ENCODE data around the gene KRT14.

The KRT14 gene

DNA sequence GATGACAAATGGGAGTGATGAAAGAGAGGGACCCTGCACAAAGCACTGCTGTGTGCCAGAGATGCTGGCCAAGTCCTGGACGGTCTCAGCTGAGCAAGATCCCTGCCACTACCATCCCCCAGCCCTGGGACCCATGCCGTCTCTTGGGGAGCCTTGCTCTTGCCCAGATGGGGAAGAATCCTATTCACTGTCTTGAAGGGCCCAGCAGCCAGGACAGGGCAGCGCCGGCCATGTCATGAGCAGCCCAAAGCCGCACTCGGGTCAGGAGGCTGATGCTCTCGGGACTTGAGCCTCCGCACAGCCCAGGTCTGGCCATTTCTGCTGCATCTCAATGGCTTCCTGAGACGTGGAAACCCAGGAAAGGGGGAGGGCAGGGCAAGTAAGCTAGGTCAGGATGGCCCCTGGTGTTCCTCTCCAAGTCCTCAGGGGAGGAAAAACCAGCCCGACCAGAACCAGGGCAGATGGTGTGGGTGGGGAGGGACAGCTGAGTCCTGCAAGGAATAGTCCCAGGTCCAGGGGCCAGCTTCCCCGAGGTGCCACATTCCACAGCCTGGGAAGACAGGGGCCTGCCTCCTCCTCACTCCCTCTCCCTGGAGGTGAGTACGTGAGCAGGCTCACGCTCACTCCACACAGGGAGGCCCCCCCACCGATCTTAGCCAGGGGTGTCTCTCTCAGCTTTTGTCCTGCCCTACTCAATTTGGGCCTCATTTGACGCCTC, 50.8 kb downstream of the KRT14 start:
- FAIRE-seq, result no peak

DNA sequence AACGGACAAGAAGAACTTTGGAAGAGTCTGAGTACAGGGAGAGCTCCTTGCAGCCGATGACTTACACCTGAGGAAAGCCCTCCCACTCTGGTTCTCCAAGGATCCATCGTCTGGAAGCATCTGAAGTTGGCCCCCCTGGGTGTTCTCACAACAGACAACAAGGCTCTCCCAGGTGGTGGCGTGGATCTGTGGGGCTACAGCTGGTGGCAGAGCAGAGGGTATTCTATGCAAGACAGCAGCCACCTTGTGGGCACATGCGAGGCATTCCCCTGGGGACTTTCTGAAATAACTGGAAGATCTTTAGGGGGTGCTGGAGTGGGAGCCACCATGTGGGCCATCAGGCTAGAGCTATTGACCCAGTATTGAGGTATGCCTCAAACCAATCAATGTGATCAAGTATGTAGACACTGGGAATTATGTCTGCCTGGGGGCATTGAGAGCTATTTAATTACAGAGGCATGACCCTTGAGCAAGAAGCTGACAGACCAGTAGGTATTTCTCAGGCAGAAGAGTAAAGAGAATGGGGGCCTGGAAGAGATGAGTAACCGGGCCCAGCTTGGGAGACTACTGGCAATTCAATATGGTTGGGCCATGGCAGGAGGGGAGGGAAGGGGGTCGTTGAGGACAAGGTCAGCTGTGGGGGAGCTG, 51.7 kb downstream of the KRT14 start:
- no peak for DNase-seq (ENCODE audit: insufficient read length, low spot score)
- FAIRE-seq, result no peak

More for the DNA sequence above, 50.8 kb downstream of the KRT14 start:
- no peak for DNase-seq (ENCODE audit: insufficient read length, low spot score)

DNA sequence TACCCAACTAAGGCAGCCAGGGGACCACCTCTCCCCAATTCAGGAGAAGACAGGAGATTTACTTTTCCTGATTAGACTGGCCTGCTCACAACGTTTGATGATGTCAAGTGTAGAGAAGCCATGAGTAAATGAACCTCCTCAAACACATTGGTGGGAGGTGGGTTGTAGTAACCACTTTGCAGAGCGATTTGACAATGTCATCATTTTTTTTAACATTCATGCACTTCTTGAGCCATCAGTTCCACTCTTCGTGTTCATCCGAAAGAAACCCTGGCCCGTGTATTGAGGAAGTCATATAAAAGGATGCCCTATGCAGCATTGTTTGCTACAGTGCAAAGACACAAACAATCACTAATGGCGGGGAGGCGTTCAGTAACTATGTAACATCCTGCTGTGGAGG, 53.1 kb downstream of the KRT14 start:
- DNase-seq (ENCODE audit: insufficient read length, low spot score) (no peak), FAIRE-seq (no peak)

DNA sequence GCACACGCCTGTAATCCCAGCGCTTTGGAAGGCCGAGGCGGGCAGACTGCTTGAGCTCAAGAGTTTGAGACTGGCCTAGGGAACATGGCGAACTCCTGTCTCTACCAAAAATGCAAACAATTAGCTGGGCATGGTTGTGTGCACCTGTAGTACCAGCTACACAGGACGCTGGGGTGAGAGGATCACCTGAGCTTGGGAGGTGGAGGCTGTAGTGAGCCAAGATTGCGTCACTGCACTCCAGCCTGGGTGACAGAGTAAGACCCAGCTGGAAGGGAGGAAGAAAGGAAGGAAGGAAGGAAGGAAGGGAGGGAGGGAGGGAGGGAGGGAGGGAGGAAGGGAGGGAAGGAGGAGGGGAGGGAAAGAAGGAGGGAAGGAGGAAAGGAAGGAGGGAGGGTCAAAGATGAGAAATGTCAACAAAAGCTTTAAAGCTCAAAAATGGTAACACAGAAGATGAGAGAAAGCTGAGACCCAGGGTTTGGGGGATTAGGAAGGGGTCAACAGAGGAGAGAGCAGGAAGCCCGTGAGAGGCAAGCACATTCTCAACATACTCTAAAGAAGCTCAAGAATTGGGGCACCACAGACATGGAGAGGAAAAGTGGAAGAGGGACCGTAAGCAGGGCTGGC, 53.6 kb downstream of the KRT14 start:
- DNase-seq (ENCODE audit: insufficient read length, low spot score), result no peak
- FAIRE-seq, result no peak

All from HTR-8/SVneo (cell line).